NCI-H2227 (cell line): ENCODE results near the gene HSPA12A.
A peak's percentile ranks its signal among the peaks of the same experiment; 100 is the strongest.

Source experiments
- DNase-seq: peaks from one replicate; lab custom pipeline; 2025; ENCODE audit not compliant: unreplicated experiment; lab: John Stamatoyannopoulos, UW

Gene HSPA12A

GRCh38 chr10:116744163-116744753, 1.9 kb upstream of the HSPA12A start:
- no peak for DNase-seq

DNA sequence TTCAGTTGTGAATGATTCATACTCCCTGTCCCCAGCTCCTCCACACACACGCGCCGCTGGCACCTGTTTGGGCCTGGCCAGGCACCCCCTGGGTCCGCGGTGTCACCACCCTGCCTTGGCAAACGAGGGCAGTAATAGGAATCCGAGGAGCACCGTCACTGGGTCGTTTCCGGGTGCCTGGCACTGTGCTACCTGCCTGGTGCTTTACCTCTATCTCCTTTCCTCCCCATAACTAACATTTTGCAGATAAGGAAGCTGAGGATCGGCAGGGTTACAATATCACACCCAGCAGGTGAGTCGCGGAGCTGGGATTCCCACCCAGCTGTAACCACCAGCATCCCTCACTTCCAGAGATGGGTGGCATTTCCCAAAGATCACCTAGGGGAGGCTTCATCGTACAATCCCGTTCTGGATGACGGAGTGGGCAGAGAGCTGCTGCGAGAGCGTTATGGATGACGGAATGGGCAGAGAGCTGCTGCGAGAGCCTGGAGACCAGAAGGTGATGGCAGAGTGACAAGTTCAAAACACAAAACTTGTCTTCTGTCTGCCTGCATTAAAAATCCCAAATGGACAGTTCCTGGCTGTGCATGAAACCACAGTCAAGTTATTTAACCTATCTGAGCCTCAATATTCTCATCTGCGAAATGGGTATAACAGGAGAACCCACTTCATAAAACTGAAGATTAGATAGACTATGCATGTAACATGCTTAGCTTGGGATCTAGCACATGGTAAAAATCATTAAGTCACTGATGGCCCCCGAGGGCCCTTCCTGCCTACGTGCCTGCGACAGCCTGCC, 1.1 kb upstream of the HSPA12A start:
- no peak for DNase-seq

GRCh38 chr10:116741391-116742351, 695 bp downstream of the HSPA12A start:
- DNase-seq = peak; percentile 32

DNA sequence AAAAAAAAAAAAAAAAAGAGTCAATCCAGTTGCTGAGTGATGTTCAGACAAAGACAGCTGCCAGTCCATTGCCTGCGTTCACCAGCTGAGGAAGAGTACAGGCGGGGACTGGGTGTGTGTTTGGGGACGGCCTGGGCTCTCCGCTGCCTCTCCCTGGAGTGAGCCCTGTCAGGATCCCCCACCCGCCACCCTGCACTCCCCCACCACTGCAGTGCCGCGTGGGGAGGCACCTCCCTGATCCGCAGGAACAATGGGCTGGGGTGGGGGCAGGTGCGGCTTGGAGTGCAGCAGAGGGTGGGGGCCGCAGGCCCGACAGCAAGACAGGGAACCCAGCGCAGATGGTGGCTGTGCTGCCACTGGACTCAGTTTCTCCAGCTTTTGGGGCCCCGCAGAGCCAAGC, 1.4 kb downstream of the HSPA12A start:
- no peak for DNase-seq

- DNase-seq = no peak
Measured at GRCh38 chr10:116738339-116738738, 4.0 kb downstream of the HSPA12A start.

DNA sequence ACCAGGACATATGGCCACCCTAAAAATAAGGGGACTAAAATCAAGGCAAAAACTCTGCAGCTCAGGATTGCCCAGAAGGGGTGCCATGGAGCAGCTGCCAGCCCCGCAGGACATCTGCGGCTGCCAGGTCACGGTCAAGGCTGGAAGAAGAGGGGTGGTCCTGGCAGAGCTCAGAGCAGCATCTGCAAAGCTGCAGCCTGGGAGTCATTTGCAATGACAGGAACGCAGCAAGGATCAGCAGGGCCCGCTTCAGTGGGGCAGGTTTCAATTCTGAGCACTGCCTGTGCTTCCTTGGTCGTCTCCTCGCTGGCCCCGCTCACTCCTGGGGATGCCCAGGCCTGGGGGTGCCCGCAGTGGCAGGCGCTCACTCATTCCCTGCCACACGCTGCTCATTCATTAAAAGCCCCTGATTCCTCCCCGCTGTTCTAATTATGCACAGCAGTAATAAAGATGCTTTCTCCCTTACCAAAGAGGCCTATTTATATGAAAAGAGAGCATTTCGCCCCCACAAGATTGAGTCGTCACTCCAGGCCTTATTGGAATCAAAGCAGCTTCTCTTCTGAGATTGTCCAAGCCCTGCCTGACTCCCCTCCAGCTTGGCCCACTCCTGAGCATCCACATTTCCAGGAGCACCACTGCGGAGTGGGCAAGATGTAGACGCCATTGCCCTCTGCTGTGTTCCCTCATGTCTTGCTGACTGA, 4.6 kb downstream of the HSPA12A start:
- DNase-seq = peak; percentile 23

DNA sequence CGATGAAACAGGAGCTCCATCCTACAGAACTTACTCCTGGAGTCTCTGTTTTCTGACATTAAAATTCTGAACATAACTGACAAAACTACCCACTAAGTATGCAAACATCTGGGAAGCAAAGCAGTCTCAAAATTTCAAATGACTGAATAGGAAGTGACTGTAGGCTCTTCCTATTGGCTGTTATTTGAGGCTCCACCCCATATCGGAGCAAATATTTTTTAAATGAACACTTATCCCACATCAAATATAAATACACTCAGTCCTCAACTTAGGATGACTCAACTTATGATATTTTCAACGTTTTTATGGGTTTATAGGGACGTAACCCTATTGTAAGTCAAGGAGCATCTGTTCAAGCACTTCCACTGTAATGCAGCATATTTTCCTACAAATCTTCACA, 8.8 kb downstream of the HSPA12A start:
- no peak for DNase-seq

DNA sequence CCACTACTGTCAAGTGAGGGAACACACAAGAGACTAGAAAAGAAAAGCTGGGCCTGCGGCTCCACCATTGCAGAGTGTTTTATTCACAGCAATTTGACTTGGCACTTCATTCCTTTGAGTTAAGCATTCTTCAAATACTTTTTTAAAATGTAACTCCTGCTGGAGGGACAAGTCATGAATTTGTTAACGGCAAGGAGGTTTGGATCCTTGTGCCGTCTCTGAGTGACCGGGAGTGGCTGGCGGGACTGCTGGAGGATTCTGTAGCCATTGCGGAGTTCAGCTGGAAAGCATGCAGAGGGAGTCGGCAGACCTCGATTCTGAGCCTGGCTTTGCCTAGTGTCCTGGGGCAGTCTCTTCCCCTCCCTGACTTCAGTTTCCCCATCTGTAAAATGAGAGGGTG, 9.8 kb downstream of the HSPA12A start:
- no peak for DNase-seq

DNA sequence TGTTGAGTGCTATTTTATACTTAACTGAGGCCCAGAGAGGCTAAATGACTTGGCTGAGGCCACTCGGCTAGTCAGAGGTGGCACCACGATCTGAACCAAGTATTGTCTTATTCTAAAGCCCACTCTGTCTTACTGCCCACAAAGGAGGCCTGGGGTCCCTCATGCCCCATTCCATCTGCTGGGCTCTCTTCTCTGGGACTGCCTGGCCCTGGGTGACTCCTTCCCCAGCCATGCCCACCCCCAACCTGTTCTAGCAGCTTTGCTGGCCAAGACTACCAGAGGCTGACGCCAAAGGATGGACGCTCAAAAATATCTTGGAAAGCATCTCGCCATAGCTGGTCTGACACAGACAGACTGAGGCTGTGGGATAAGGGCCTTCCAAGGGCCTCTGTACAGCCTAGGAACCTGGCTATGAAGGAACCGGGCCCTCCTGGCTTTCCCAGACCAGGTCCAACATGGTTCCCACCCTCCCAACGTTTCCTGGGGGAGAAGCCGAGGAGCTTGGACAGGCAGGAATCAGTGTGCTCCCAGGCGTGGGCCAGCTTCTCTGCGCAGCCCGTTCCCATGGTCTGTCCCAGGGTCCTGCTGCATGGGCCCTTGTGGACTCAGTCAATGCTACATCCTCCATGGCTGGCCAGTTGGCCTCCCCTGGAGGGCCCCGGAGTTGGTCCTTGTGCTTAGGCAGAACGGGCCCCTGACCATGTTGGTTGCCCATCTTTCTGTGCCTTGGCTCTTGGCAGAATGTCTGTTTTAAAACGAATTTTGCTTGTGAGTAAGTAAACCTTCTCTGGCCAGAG, 11.7 kb downstream of the HSPA12A start:
- no peak for DNase-seq

GRCh38 chr10:116729243-116729642, 13.1 kb downstream of the HSPA12A start:
- DNase-seq = no peak

- no peak for DNase-seq
Measured at GRCh38 chr10:116728526-116729096, 13.8 kb downstream of the HSPA12A start.

DNA sequence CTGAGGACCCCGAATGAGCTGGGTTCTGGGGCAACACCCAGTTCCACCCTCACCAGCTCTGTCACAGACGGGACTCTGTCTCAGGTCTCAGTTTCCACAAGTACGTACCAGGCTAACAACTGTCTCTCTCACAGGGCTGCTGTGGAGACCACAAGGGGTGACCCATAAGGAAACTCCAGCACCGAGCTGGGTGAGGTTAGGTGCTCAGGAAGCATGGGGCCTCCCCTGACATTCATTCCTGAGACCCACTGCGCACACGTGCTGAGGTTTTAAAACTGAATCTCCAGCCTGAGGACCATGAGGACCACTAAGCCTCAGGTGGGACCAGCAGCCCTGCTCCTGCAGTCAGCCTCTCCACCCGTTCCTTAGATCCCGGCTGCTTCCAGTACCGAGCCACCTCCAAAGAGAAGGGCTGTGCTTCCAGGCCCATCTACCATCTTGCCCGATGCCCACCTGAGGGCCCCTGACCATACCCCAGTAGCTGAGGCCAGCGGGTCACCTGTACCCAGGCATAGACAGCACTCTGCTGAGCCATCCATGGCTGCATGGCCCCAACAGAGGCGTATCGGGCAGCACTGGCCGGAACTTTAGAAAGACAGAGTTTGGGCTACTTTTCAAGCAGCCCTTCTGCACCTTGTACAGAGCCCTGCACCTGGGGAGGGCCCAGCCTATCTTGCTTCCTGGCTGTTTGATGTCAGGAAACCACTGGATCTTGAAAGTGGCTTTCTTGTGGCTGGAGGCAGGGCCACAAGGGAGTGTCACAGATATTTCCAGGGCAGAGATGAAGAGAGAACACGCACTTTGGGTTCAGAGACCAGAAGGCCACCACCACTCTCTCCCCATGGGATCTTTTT, 18.7 kb downstream of the HSPA12A start:
- DNase-seq = no peak

- no peak for DNase-seq
Measured at GRCh38 chr10:116722736-116723427, 19.5 kb downstream of the HSPA12A start.

DNA sequence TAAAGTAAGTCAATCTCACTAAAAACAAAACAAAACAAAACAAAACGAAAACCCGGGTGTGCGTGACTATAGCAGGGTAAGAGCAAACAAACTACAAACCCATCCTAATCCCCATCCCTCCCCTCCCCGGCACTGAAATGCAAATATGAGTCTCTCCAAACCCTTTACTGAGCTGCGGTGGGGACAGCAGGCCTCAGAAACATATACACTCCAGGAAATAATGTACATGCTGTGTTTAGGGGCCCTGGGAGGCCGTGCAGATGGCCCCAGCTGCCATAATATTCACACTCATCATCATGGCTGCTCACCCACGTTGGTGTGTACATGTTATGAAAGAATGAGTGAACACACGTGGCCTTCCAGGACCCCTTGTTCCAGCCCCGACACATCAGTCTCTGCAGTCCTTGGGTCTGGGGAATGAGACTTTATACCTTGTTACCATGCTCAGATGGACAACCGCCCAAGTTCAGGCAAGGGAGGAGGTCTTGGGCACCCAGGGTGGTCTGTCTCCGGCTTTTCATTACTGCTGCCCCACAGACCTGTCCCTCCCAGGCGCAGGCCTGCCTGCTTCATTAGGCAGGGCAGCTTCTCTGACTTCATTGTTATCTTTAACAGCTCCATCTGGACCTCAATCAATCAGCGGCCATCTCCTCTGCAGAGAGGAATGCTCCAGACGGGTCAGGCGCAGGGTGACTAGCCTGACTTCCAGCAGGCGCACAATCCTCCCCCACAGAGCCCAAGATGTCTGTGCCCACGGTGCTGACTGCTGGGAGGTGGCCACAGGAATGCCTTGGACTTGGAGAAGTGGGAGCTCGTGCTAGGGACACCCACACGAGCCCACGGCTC, 20.6 kb downstream of the HSPA12A start:
- peak; percentile 28 for DNase-seq

GRCh38 chr10:116720668-116721546, 21.5 kb downstream of the HSPA12A start:
- no peak for DNase-seq

DNA sequence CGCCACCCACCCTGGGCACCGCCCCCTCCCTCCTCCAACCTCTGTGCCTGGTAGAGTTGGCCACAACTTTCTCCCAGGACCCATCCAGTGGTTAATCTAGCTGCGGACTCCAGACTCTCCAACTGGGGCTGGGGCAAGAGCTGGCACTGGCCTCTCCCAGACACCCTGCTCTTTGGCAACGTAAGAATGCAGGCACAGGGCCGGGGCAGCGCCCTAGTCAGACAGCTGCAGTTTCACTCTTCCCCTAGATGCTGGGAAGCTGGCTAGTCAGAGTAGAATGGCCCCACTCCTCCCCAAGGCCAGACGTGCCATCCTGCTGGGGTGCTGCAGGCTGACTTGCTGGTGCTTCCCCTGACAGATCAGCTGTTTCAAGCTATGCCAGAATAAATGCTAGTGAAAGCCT, 22.1 kb downstream of the HSPA12A start:
- no peak for DNase-seq
